ENCODE measurements around the gene TUBA8.
"Not testable (repeated sequence)": the region's sequence is repeated elsewhere in the genome, so short reads cannot be mapped to it uniquely, and the experiment has no call there.

The TUBA8 gene

GRCh38 chr22:18172203-18172602 lies 61.6 kb downstream of the TUBA8 start:
- H4K20me1 ChIP-seq (ENCODE audit: insufficient read depth, low read length); H3F3A ChIP-seq (ENCODE audit: insufficient read depth, low read length); H3K4me1 ChIP-seq (ENCODE audit: insufficient read depth, low read length, severe bottlenecking); H3K27ac ChIP-seq (ENCODE audit: low read depth, low read length, poor library complexity, severe bottlenecking); H3K9me2 ChIP-seq (ENCODE audit: low read depth, low read length); H3K9ac ChIP-seq (ENCODE audit: low read length); H3K4me2 ChIP-seq (ENCODE audit: low read length); H2AFZ ChIP-seq (ENCODE audit: low read length); H3K79me2 ChIP-seq (ENCODE audit: insufficient read depth, low read length); H3K27me3 ChIP-seq (ENCODE audit: insufficient read depth, low read length); H3K4me3 ChIP-seq (ENCODE audit: low read depth, low read length, poor library complexity, severe bottlenecking); H3K36me3 ChIP-seq (ENCODE audit: insufficient read depth, low read length); H3K9me3 ChIP-seq (ENCODE audit: low read length): not testable (repeated sequence)

- H3K36me3 ChIP-seq (ENCODE audit: insufficient read depth, low read length); H3K9me2 ChIP-seq (ENCODE audit: low read depth, low read length); H3K9me3 ChIP-seq (ENCODE audit: low read length); H3K27ac ChIP-seq (ENCODE audit: low read depth, low read length, poor library complexity, severe bottlenecking); H4K20me1 ChIP-seq (ENCODE audit: insufficient read depth, low read length); H3K4me3 ChIP-seq (ENCODE audit: low read depth, low read length, poor library complexity, severe bottlenecking); H3K79me2 ChIP-seq (ENCODE audit: insufficient read depth, low read length); H3K4me1 ChIP-seq (ENCODE audit: insufficient read depth, low read length, severe bottlenecking); H3K4me2 ChIP-seq (ENCODE audit: low read length); H3F3A ChIP-seq (ENCODE audit: insufficient read depth, low read length); H2AFZ ChIP-seq (ENCODE audit: low read length); H3K27me3 ChIP-seq (ENCODE audit: insufficient read depth, low read length); H3K9ac ChIP-seq (ENCODE audit: low read length): not testable (repeated sequence)
These were observed 62.2 kb downstream of the TUBA8 start for GRCh38 chr22:18172776-18173175.

GRCh38 chr22:18173441-18173840 lies 62.8 kb downstream of the TUBA8 start:
- not testable (repeated sequence) for H3K36me3 ChIP-seq (ENCODE audit: insufficient read depth, low read length); H3K4me2 ChIP-seq (ENCODE audit: low read length); H4K20me1 ChIP-seq (ENCODE audit: insufficient read depth, low read length); H3F3A ChIP-seq (ENCODE audit: insufficient read depth, low read length); H3K27ac ChIP-seq (ENCODE audit: low read depth, low read length, poor library complexity, severe bottlenecking); H3K79me2 ChIP-seq (ENCODE audit: insufficient read depth, low read length); H2AFZ ChIP-seq (ENCODE audit: low read length); H3K4me3 ChIP-seq (ENCODE audit: low read depth, low read length, poor library complexity, severe bottlenecking); H3K9me2 ChIP-seq (ENCODE audit: low read depth, low read length); H3K9me3 ChIP-seq (ENCODE audit: low read length); H3K9ac ChIP-seq (ENCODE audit: low read length); H3K27me3 ChIP-seq (ENCODE audit: insufficient read depth, low read length); H3K4me1 ChIP-seq (ENCODE audit: insufficient read depth, low read length, severe bottlenecking)
